SW 1271 (cell line): ENCODE measurements around the gene MPPED1.

Experiments
- DNase-seq, 2 experiments: peaks; one replicate each; lab custom pipeline; 2025; lab: John Stamatoyannopoulos, UW

Gene MPPED1

GRCh38 chr22:43447380-43447779 is 35.6 kb downstream of the MPPED1 start:
- no peak for DNase-seq

- DNase-seq = no peak
Observed at GRCh38 chr22:43448048-43448447, 36.2 kb downstream of the MPPED1 start.

GRCh38 chr22:43449205-43449830 is 37.5 kb downstream of the MPPED1 start:
- no peak for DNase-seq

- no peak for DNase-seq
Observed at GRCh38 chr22:43449831-43450225, 38.0 kb downstream of the MPPED1 start.

- DNase-seq = no peak
Observed at GRCh38 chr22:43451371-43452050, 39.7 kb downstream of the MPPED1 start.

GRCh38 chr22:43455846-43456245 is 44.0 kb downstream of the MPPED1 start:
- no peak for DNase-seq

GRCh38 chr22:43457002-43457401 is 45.2 kb downstream of the MPPED1 start:
- DNase-seq = no peak

- no peak for DNase-seq
Observed at GRCh38 chr22:43462701-43463100, 50.9 kb downstream of the MPPED1 start.

GRCh38 chr22:43464809-43465208 is 53.0 kb downstream of the MPPED1 start:
- DNase-seq = no peak

GRCh38 chr22:43465291-43466015 is 53.6 kb downstream of the MPPED1 start:
- DNase-seq = no peak

- DNase-seq = no peak
Observed at GRCh38 chr22:43466710-43467109, 54.9 kb downstream of the MPPED1 start.

- no peak for DNase-seq
Observed at GRCh38 chr22:43467216-43467940, 55.6 kb downstream of the MPPED1 start.

- DNase-seq = no peak
Observed at GRCh38 chr22:43470253-43470652, 58.4 kb downstream of the MPPED1 start.

GRCh38 chr22:43470941-43471585 is 59.2 kb downstream of the MPPED1 start:
- DNase-seq = no peak

GRCh38 chr22:43471606-43472135 is 59.9 kb downstream of the MPPED1 start:
- no peak for DNase-seq

GRCh38 chr22:43473031-43473430 is 61.2 kb downstream of the MPPED1 start:
- DNase-seq = no peak

- no peak for DNase-seq
Observed at GRCh38 chr22:43473441-43473840, 61.6 kb downstream of the MPPED1 start.

GRCh38 chr22:43474161-43475101 is 62.6 kb downstream of the MPPED1 start:
- no peak for DNase-seq

- DNase-seq = no peak
Observed at GRCh38 chr22:43475549-43476076, 63.8 kb downstream of the MPPED1 start.

- DNase-seq = no peak
Observed at GRCh38 chr22:43476341-43476740, 64.5 kb downstream of the MPPED1 start.
